Muscle layer of colon (tissue), 2 donors: ENCODE measurements around the gene PRKG1.

Experiments
- H3K27ac ChIP-seq: one replicate; pipeline ENCODE4 v1.7.0; 2013; ENCODE audit warnings: low read depth, mild to moderate bottlenecking, low read length, moderate library complexity
- H3K27me3 ChIP-seq, 2 donors: one replicate each; pipeline ENCODE4 v1.7.0; 2013; ENCODE audit warnings: low read length in 2 of 2, mild to moderate bottlenecking in 2 of 2; ENCODE audit not compliant: insufficient read depth in 2 of 2, control insufficient read depth in 1 of 2
- H3K36me3 ChIP-seq: one replicate; pipeline ENCODE4 v1.7.0; 2013; ENCODE audit warnings: mild to moderate bottlenecking, low read length; ENCODE audit not compliant: insufficient read depth
- H3K4me1 ChIP-seq: one replicate; pipeline ENCODE4 v1.7.0; 2013; ENCODE audit warnings: mild to moderate bottlenecking, low read length; ENCODE audit not compliant: insufficient read depth
- H3K4me3 ChIP-seq, 2 donors: one replicate each; pipeline ENCODE4 v1.7.0; 2013; ENCODE audit warnings: low read length in 2 of 2, low read depth in 1 of 2, mild to moderate bottlenecking in 1 of 2, moderate library complexity in 1 of 2
- H3K9ac ChIP-seq: one replicate; pipeline ENCODE4 v1.7.0; 2013; ENCODE audit warnings: low read length
- H3K9me3 ChIP-seq: one replicate; pipeline ENCODE4 v1.7.0; 2013; ENCODE audit warnings: mild to moderate bottlenecking, low read length
- donor health status: abdominal sarcoma.
- donor health status: Adenocarcinoma of cecum.

The PRKG1 gene

GRCh38 chr10:51894771-51895578 lies 820.7 kb downstream of the PRKG1 start:
- H3K27me3 ChIP-seq: no peaks in the 10 kb centered on the region
- H3K36me3 ChIP-seq: no peaks in the 10 kb centered on the region
- H3K4me3 ChIP-seq: no peak overlapping the region
- H3K9me3 ChIP-seq: no peaks in the 10 kb centered on the region
- no peak overlapping the region for H3K9ac ChIP-seq
- H3K27ac ChIP-seq: no peak overlapping the region
- H3K4me1 ChIP-seq: no peaks in the 10 kb centered on the region

DNA sequence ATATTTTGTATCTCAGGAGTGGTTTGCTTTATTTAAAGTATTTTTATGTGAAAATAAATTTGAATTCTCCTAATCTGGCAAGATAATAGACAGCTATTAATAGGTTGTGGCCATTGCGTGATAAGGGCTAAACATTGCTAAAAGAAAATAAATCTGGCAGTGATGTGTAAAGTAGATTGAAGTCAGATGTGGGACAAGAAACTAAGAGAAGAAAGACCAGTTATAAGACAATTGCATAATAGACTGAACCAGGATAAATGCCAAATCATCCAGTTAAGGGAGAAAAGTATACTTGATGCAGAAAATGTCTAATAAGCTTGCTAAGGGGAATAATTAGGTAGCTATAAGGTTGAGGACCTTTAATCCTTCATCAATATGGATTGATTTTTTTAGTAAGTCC lies 822.6 kb downstream of the PRKG1 start:
- Histone ChIP-seq H3K9ac (no peak overlapping the region), H3K36me3 (no peaks in the 10 kb centered on the region), H3K27me3 (no peaks in the 10 kb centered on the region), H3K9me3 (no peaks in the 10 kb centered on the region), H3K4me3 (no peak overlapping the region), H3K27ac (no peak overlapping the region), H3K4me1 (no peaks in the 10 kb centered on the region)

GRCh38 chr10:51897560-51897959 lies 823.3 kb downstream of the PRKG1 start:
- H3K27ac ChIP-seq: no peak overlapping the region
- H3K9me3 ChIP-seq: no peaks in the 10 kb centered on the region
- no peaks in the 10 kb centered on the region for H3K27me3 ChIP-seq
- H3K36me3 ChIP-seq: no peaks in the 10 kb centered on the region
- no peak overlapping the region for H3K4me3 ChIP-seq
- H3K4me1 ChIP-seq: no peaks in the 10 kb centered on the region
- no peak overlapping the region for H3K9ac ChIP-seq

- Histone ChIP-seq H3K27me3 (no peaks in the 10 kb centered on the region), H3K36me3 (no peaks in the 10 kb centered on the region), H3K27ac (no peak overlapping the region), H3K4me3 (no peak overlapping the region), H3K4me1 (peaks cover 5% of the 10 kb centered on the region), H3K9ac (no peak overlapping the region), H3K9me3 (no peaks in the 10 kb centered on the region)
Measured at GRCh38 chr10:51900180-51900579, 825.9 kb downstream of the PRKG1 start.

DNA sequence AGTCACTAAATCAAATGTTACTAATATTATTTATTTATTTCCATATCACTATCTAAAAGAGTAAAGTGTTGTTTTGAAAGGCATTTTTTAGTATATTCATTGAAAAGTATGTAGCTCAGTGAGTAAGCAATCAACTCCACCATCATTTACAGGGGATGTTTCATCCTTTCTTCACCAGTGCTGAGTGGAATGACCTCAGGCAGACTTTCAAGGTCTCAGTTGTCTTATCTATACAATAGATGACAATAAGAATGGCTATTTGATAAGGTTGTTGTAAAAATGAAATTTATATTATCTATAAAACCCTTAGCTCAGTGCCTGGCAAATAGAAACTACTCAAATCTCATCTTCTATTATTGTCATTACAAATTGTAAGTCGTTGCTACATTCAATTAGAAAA lies 829.4 kb downstream of the PRKG1 start:
- Histone ChIP-seq H3K4me3 (no peak overlapping the region), H3K9ac (no peak overlapping the region), H3K27ac (no peak overlapping the region), H3K27me3 (no peaks in the 10 kb centered on the region), H3K36me3 (no peaks in the 10 kb centered on the region), H3K4me1 (peaks cover 13% of the 10 kb centered on the region), H3K9me3 (no peaks in the 10 kb centered on the region)

DNA sequence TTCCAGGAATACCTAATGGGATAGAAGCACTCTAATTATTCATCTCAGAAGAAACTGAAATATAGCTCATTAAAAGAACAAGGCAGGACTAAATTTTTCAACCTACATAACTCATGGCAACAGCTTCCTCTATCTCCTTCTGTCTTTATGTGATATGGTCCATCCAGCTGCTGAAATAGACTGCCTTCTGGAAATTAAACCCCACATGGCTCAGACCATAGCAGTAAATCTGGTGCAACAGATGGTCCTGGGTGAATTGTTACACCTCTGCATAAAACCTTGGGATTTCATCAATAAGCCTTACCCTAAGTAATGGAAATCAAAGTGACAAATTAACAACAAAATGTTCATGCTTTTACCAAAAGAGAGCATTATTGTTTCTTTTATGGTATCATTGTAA lies 830.7 kb downstream of the PRKG1 start:
- no peaks in the 10 kb centered on the region for H3K9me3 ChIP-seq
- H3K27ac ChIP-seq: no peak overlapping the region
- no peak overlapping the region for H3K9ac ChIP-seq

GRCh38 chr10:51907361-51907760 lies 833.1 kb downstream of the PRKG1 start:
- no peak overlapping the region for H3K4me3 ChIP-seq
- H3K9ac ChIP-seq: no peak overlapping the region
- no peaks in the 10 kb centered on the region for H3K9me3 ChIP-seq
- H3K4me1 ChIP-seq: peaks cover 30% of the 10 kb centered on the region
- no peak overlapping the region for H3K27ac ChIP-seq
- no peaks in the 10 kb centered on the region for H3K36me3 ChIP-seq
- no peaks in the 10 kb centered on the region for H3K27me3 ChIP-seq

More for the DNA sequence above, 830.7 kb downstream of the PRKG1 start:
- H3K27me3 ChIP-seq: no peaks in the 10 kb centered on the region
- H3K4me1 ChIP-seq: peaks cover 15% of the 10 kb centered on the region
- no peaks in the 10 kb centered on the region for H3K36me3 ChIP-seq
- no peak overlapping the region for H3K4me3 ChIP-seq

DNA sequence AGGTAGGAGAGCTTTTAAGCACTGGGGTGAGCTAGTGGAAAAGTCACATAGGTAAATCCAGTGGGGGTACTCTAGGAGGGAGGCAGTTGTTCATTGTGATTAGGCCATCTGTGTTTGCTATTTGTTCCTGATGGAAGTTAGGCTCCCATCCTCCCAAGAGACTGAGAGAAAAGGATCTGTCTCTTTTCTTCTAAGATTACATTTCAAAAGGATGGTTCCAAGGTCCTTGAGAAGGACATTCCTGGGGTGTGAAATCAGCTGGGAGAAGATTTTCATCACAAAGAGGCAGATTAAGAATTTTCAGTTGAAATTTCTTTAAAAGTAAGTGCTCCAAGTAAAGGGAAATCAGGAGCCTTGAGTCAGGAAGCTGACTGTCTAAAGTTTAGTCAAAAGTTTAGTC lies 835.9 kb downstream of the PRKG1 start:
- Histone ChIP-seq H3K27ac (no peak overlapping the region), H3K9me3 (no peaks in the 10 kb centered on the region), H3K4me1 (peaks cover 29% of the 10 kb centered on the region), H3K27me3 (no peaks in the 10 kb centered on the region), H3K4me3 (no peak overlapping the region), H3K9ac (no peak overlapping the region), H3K36me3 (no peaks in the 10 kb centered on the region)

DNA sequence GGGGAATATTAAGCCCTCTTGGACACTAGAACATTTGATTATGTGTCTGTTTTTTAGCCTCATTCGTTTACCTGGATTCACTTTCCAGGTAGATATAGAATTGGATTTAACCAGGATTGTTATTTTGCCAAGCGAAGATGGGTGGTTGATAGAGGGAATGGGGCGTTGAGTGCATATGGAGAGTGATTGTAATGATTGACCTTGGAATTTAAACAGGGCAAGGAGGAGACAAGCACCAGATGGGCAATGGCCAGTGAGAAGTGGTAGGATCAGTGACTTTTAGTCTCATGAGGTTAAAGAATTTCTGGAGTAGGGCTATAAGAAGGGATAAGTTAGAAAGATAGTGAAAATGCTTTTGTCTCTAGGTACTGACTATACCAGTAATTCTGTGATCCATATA lies 836.3 kb downstream of the PRKG1 start:
- Histone ChIP-seq H3K27ac (no peak overlapping the region), H3K36me3 (no peaks in the 10 kb centered on the region), H3K4me1 (peaks cover 33% of the 10 kb centered on the region), H3K27me3 (no peaks in the 10 kb centered on the region), H3K9me3 (no peaks in the 10 kb centered on the region), H3K9ac (no peak overlapping the region), H3K4me3 (no peak overlapping the region)

- Histone ChIP-seq H3K27me3 (no peaks in the 10 kb centered on the region), H3K9ac (no peak overlapping the region), H3K36me3 (no peaks in the 10 kb centered on the region), H3K4me1 (peaks cover 33% of the 10 kb centered on the region), H3K4me3 (no peak overlapping the region), H3K27ac (peak overlapping the region; percentile 35), H3K9me3 (no peaks in the 10 kb centered on the region)
Measured at GRCh38 chr10:51911723-51912122, 837.4 kb downstream of the PRKG1 start.

DNA sequence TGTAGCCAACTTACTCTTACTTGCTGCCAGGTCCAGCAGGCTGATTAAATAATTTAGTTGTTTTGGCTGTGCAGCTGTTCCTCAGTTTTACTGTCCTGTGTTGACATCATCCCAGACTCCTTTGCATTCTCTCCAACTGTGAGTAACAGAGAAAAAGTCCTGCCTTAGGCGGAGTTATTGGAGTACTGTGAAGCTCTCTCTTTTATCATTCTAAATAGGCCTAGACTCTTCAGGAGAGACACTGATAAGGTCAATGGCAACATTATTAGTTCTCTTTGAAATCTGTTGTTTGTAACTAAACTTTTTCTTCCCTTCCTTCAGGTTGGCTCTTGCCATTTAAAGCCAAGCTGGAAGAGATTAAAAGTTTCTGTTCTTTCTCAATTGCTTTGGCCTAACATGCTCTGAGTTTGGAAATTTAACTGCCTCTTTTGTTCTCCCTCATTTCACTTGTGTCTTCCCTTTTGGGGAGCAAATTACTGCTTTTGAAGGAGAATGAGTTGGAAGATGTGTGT lies 840.8 kb downstream of the PRKG1 start:
- Histone ChIP-seq H3K27ac (no peak overlapping the region), H3K4me1 (peaks cover 22% of the 10 kb centered on the region), H3K9me3 (no peaks in the 10 kb centered on the region), H3K36me3 (no peaks in the 10 kb centered on the region), H3K27me3 (no peaks in the 10 kb centered on the region), H3K4me3 (no peak overlapping the region), H3K9ac (no peak overlapping the region)

- Histone ChIP-seq H3K9ac (no peak overlapping the region), H3K36me3 (no peaks in the 10 kb centered on the region), H3K4me1 (peaks cover 8% of the 10 kb centered on the region), H3K9me3 (no peaks in the 10 kb centered on the region), H3K4me3 (no peak overlapping the region), H3K27me3 (no peaks in the 10 kb centered on the region), H3K27ac (no peak overlapping the region)
Measured at GRCh38 chr10:51918440-51918839, 844.2 kb downstream of the PRKG1 start.
